ENCODE results near the gene CRACR2A. TPM values are rescaled to one million over a fixed set of nuclear protein-coding genes. Genes with fewer than 3 reads are reported as not detected.

Gene CRACR2A
- polyA plus RNA-seq, 2 of the 4 experiments (the other 2 are of a cell fraction), result 1.1 to 3.8 TPM

- CTCF ChIA-PET, result interaction anchor here (0.6 to 1.5 kb wide), 3 partner anchors 37 to 443 kb away, joined by 3 to 4 read pairs (median 3); no protein-coding TSS in a partner anchor
- Histone ChIP-seq H3K4me3 (no peak overlapping the region), H3K9me3 (no peaks in the 10 kb centered on the region), H3K4me2 (no peak overlapping the region), H3K27ac (no peak overlapping the region), H3K4me1 (no peaks in the 10 kb centered on the region)
- TF ChIP-seq RARB (CRISPR knock-in tag; IDR thresholded peaks at IDR 0.05) (no peak), MAZ (IDR thresholded peaks at IDR 0.05; ENCODE audit: borderline replicate concordance, low read depth, low read length) (no peak), ESRRA (IDR thresholded peaks at IDR 0.05; ENCODE audit: borderline replicate concordance, low read length) (no peak), EHMT2 (IDR thresholded peaks at IDR 0.05; ENCODE audit: low read depth) (no peak), HDAC2 (IDR thresholded peaks at IDR 0.05) (no peak), RFX5 (IDR thresholded peaks at IDR 0.05) (no peak), E2F6 (IDR thresholded peaks at IDR 0.05; ENCODE audit: borderline replicate concordance, low read depth) (no peak), FOXS1 (CRISPR knock-in tag; IDR thresholded peaks at IDR 0.05) (no peak), MAFK (IDR thresholded peaks at IDR 0.05; ENCODE audit: partially characterized antibody) (no peak)
- TF ChIP-seq, protein P1, sequence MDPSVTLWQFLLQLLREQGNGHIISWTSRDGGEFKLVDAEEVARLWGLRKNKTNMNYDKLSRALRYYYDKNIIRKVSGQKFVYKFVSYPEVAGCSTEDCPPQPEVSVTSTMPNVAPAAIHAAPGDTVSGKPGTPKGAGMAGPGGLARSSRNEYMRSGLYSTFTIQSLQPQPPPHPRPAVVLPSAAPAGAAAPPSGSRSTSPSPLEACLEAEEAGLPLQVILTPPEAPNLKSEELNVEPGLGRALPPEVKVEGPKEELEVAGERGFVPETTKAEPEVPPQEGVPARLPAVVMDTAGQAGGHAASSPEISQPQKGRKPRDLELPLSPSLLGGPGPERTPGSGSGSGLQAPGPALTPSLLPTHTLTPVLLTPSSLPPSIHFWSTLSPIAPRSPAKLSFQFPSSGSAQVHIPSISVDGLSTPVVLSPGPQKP (IDR thresholded peaks at IDR 0.05; ENCODE audit: low read depth, low read length), result no peak
- POLR2A ChIA-PET, result no interaction called here
- FAIRE-seq (no peak), DNase-seq (ENCODE audit: low read depth in 1 of 2, low spot score in 1 of 2) (no peak), ATAC-seq (no peak)
- WGBS (ENCODE audit: missing lambda C conversion rate), result 67% methylated on average over 6 of the region's 6 CpGs
Observed at GRCh38 chr12:3743803-3744202, 9.1 kb downstream of the CRACR2A start.

GRCh38 chr12:3741882-3742672 is 10.8 kb downstream of the CRACR2A start:
- FAIRE-seq, result no peak
- TF ChIP-seq CEBPB (IDR thresholded peaks at IDR 0.05), result no peak
- TF ChIP-seq, protein P1 (IDR thresholded peaks at IDR 0.05; ENCODE audit: low read depth, low read length), result no peak
- TF ChIP-seq ZSCAN20 (CRISPR knock-in tag; IDR thresholded peaks at IDR 0.05), result no peak
- no peak for TF ChIP-seq BCL3 (IDR thresholded peaks at IDR 0.05)
- no peak for TF ChIP-seq MAFK (IDR thresholded peaks at IDR 0.05; ENCODE audit: partially characterized antibody)
- no peak for TF ChIP-seq CBX8 (IDR thresholded peaks at IDR 0.05)
- no peak for TF ChIP-seq SREBF2 (IDR thresholded peaks at IDR 0.05)
- Histone ChIP-seq H3K4me3 (no peak overlapping the region), H3K27ac (no peak overlapping the region), H3K4me2 (no peak overlapping the region), H3K4me1 (no peaks in the 10 kb centered on the region), H3K9me3 (no peaks in the 10 kb centered on the region)
- ATAC-seq, result no peak
- DNase-seq (ENCODE audit: low read depth in 1 of 2, low spot score in 1 of 2), result no peak
- POLR2A ChIA-PET, result no interaction called here
- 69% methylated on average over 7 of the region's 7 CpGs for whole genome bisulfite sequencing (ENCODE audit: missing lambda C conversion rate)
- CTCF ChIA-PET, result interaction anchor here (1.0 kb wide), 3 partner anchors 8 to 35 kb away, joined by 3 to 4 read pairs (median 3); partner anchors contain the start of gene CRACR2A

- Histone ChIP-seq H3K4me1 (no peaks in the 10 kb centered on the region), H3K4me3 (no peak overlapping the region), H3K27ac (no peak overlapping the region), H3K4me2 (no peak overlapping the region), H3K9me3 (no peaks in the 10 kb centered on the region)
- DNase-seq (ENCODE audit: low read depth in 1 of 2, low spot score in 1 of 2) (no peak), ATAC-seq (no peak), FAIRE-seq (no peak)
- ChIA-PET CTCF (interaction anchor here (1.0 to 2.0 kb wide), 4 partner anchors 9 to 440 kb away, joined by 3 to 9 read pairs (median 5); partner anchors contain the start of gene CRACR2A), POLR2A (no interaction called here)
- WGBS (ENCODE audit: missing lambda C conversion rate), result 21% methylated on average over 2 of the region's 2 CpGs
- TF ChIP-seq REST (IDR thresholded peaks at IDR 0.05), result no peak
- no peak for TF ChIP-seq GATA3 (IDR thresholded peaks at IDR 0.05; ENCODE audit: borderline replicate concordance)
- TF ChIP-seq, protein P2, sequence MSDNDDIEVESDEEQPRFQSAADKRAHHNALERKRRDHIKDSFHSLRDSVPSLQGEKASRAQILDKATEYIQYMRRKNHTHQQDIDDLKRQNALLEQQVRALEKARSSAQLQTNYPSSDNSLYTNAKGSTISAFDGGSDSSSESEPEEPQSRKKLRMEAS (IDR thresholded peaks at IDR 0.05), result no peak
- TF ChIP-seq MAZ (IDR thresholded peaks at IDR 0.05; ENCODE audit: borderline replicate concordance, low read depth, low read length), result no peak
- no peak for TF ChIP-seq SMC3 (IDR thresholded peaks at IDR 0.05)
- TF ChIP-seq E2F6 (IDR thresholded peaks at IDR 0.05; ENCODE audit: borderline replicate concordance, low read depth), result no peak
- no peak for TF ChIP-seq FOSB (CRISPR knock-in tag; IDR thresholded peaks at IDR 0.05)
- no peak for TF ChIP-seq RCOR1 (IDR thresholded peaks at IDR 0.05; ENCODE audit: low read depth, low read length)
- no peak for TF ChIP-seq CBX2 (IDR thresholded peaks at IDR 0.05; ENCODE audit: borderline replicate concordance, low read depth)
Observed at GRCh38 chr12:3740480-3741231, 12.3 kb downstream of the CRACR2A start.

Data from A549 (cell line).